Right cardiac atrium (tissue), 5 donors: ENCODE measurements around the gene ZNF684. TPM values are rescaled to one million over a fixed set of nuclear protein-coding genes. Genes with fewer than 3 reads are reported as not detected.
"Not testable (repeated sequence)": the region's sequence is repeated elsewhere in the genome, so short reads cannot be mapped to it uniquely, and the experiment has no call there.

Experiments
- ATAC-seq, 2 donors: fragments of 200-7000 bp; cut with Tn5 transposase; one replicate each; pipeline versions ENCODE4 v1.8.0 to v1.9.1; 2020; ENCODE audit warnings: moderate library complexity in 2 of 2, mild to moderate bottlenecking in 1 of 2
- DNase-seq, 3 donors: peaks; one replicate each; pipeline ENCODE4 v3.0.0-alpha.2; 2020
- H3K27ac ChIP-seq: one replicate; pipeline ENCODE4 v1.5.1; 2013; ENCODE audit warnings: mild to moderate bottlenecking, low read length, control low read depth, moderate library complexity
- H3K27me3 ChIP-seq: one replicate; pipeline ENCODE4 v1.6.1; 2013; ENCODE audit not compliant: control insufficient read depth, insufficient read depth
- H3K4me1 ChIP-seq: one replicate; pipeline ENCODE4 v1.6.1; 2013; ENCODE audit warnings: low read length; ENCODE audit not compliant: control insufficient read depth, insufficient read depth
- H3K4me3 ChIP-seq: one replicate; pipeline ENCODE4 v1.5.1; 2013; ENCODE audit warnings: low read length, control low read depth
- H3K9me3 ChIP-seq: one replicate; pipeline ENCODE4 v1.6.1; 2013; ENCODE audit warnings: low read length; ENCODE audit not compliant: control insufficient read depth
- WGBS: extraction: QIAGEN DNeasy Blood & Tissue Kit; methylation state at CpG from one replicate; pipeline ENCODE4 v1.1.7; 2013; 5-methylcytosine and 5-hydroxymethylcytosine counted together
- intact Hi-C, 4 donors: fragments of 100-400 bp; cut with DNase I; formaldehyde crosslinking; loops; one replicate each; pipeline versions ENCODE4 v1.11.0 to v1.14.0; 2022 to 2023
- polyA plus RNA-seq: library from polyadenylated mRNA; stranded (reverse); fragments of 200-250 nt; gene quantifications from one replicate; pipeline ENCODE4 v1.2.3, GENCODE V29; 2013
- total RNA-seq, 4 donors: library from RNA; stranded (reverse); fragmentation: NEBNext Ultra II Directional; extraction: Animal tissue kit (Norgen Biotek cat#: 25700); gene quantifications; one replicate each; pipeline ENCODE4 v1.2.1, GENCODE V29; 2021
- donor health status: healthy with polysubstance abuse.
- donor health status: DM: no; HTN: yes; CAD: no.
- donor health status: DM: no; HTN: no; CAD: no.
- donor health status: DM: no; HTN: yes; CAD: no; lungs with severe emphysema.
- donor health status: DM: yes; HTN: yes; CAD: no.

ZNF684 gene
- total and polyA plus RNA-seq, 5 donors, result 6.0 to 8.8 (median 7.2) TPM

- WGBS, result 67% methylated on average over 3 of the region's 3 CpGs
- DNase-seq, H3K9me3 ChIP-seq, H3K27ac ChIP-seq, H3K4me1 ChIP-seq, H3K27me3 ChIP-seq, H3K4me3 ChIP-seq, intact Hi-C loops, ATAC-seq: not testable (repeated sequence)
These were observed 43.4 kb downstream of the ZNF684 start for GRCh38 chr1:40574805-40575204.

- no peaks in the 10 kb centered on the region for H3K27me3 ChIP-seq
- ATAC-seq, result no peak
- no peak for DNase-seq
- no peak overlapping the region for H3K4me3 ChIP-seq
- no peaks in the 10 kb centered on the region for H3K9me3 ChIP-seq
- intact Hi-C loops, result no loop called here
- no peaks in the 10 kb centered on the region for H3K4me1 ChIP-seq
- H3K27ac ChIP-seq, result no peak overlapping the region
These were observed 43.9 kb downstream of the ZNF684 start for GRCh38 chr1:40575336-40575735.

GRCh38 chr1:40582116-40582515, 50.7 kb downstream of the ZNF684 start:
- 87% methylated on average over 2 of the region's 2 CpGs for WGBS
- no peaks in the 10 kb centered on the region for H3K4me1 ChIP-seq
- ATAC-seq (no peak), DNase-seq (no peak)
- no peak overlapping the region for H3K27ac ChIP-seq
- H3K27me3 ChIP-seq, result no peaks in the 10 kb centered on the region
- intact Hi-C loops, result no loop called here
- H3K4me3 ChIP-seq, result no peak overlapping the region
- H3K9me3 ChIP-seq, result no peaks in the 10 kb centered on the region

- no peak for ATAC-seq
- 68% methylated on average over 6 of the region's 6 CpGs for WGBS
- intact Hi-C loops, result no loop called here
These were observed 52.5 kb downstream of the ZNF684 start for GRCh38 chr1:40583980-40584379.

GRCh38 chr1:40588586-40588985, 57.1 kb downstream of the ZNF684 start:
- intact Hi-C loops, result no loop called here
- Histone ChIP-seq H3K4me3 (no peak overlapping the region), H3K9me3 (no peaks in the 10 kb centered on the region), H3K4me1 (no peaks in the 10 kb centered on the region), H3K27me3 (no peaks in the 10 kb centered on the region), H3K27ac (no peak overlapping the region)
- no peak for DNase-seq
- ATAC-seq, result no peak
- 70% methylated on average over 2 of the region's 2 CpGs for WGBS

More at GRCh38 chr1:40583980-40584379, 52.5 kb downstream of the ZNF684 start:
- Histone ChIP-seq H3K27ac (no peak overlapping the region), H3K4me3 (no peak overlapping the region), H3K27me3 (no peaks in the 10 kb centered on the region), H3K9me3 (no peaks in the 10 kb centered on the region), H3K4me1 (no peaks in the 10 kb centered on the region)
- DNase-seq, result no peak

- Histone ChIP-seq H3K9me3 (no peaks in the 10 kb centered on the region), H3K4me1 (no peaks in the 10 kb centered on the region), H3K27ac (no peak overlapping the region), H3K27me3 (no peaks in the 10 kb centered on the region), H3K4me3 (no peak overlapping the region)
- ATAC-seq (peak; percentile 50 to 70), DNase-seq (no peak)
- 35% methylated on average over 6 of the region's 6 CpGs for WGBS
- intact Hi-C loops, result loop anchor here in 1 of 4 donors (10.0 kb wide), 1 partner anchor 363 kb away; no protein-coding TSS in a partner anchor
These were observed 60.8 kb downstream of the ZNF684 start for GRCh38 chr1:40592107-40592803.

- no peak for DNase-seq
- no peak for ATAC-seq
- Histone ChIP-seq H3K4me3 (no peak overlapping the region), H3K27ac (no peak overlapping the region), H3K9me3 (no peaks in the 10 kb centered on the region), H3K27me3 (no peaks in the 10 kb centered on the region), H3K4me1 (no peaks in the 10 kb centered on the region)
- intact Hi-C loops, result loop anchor here in 1 of 4 donors (10.0 kb wide), 1 partner anchor 361 kb away; no protein-coding TSS in a partner anchor
- WGBS, result 37% methylated on average over 8 of the region's 8 CpGs
These were observed 62.2 kb downstream of the ZNF684 start for GRCh38 chr1:40593449-40594186.

GRCh38 chr1:40594187-40594531, 62.7 kb downstream of the ZNF684 start:
- intact Hi-C loops, result loop anchor here in 1 of 4 donors (10.0 kb wide), 1 partner anchor 361 kb away; no protein-coding TSS in a partner anchor
- DNase-seq, result no peak
- Histone ChIP-seq H3K27me3 (no peaks in the 10 kb centered on the region), H3K9me3 (no peaks in the 10 kb centered on the region), H3K27ac (no peak overlapping the region), H3K4me1 (no peaks in the 10 kb centered on the region), H3K4me3 (no peak overlapping the region)
- 55% methylated on average over 3 of the region's 3 CpGs for WGBS
- ATAC-seq, result no peak

- no peaks in the 10 kb centered on the region for H3K9me3 ChIP-seq
- intact Hi-C loops, result loop anchor here in 1 of 4 donors (10.0 kb wide), 1 partner anchor 359 kb away; no protein-coding TSS in a partner anchor
- no peaks in the 10 kb centered on the region for H3K4me1 ChIP-seq
- 76% methylated on average over 7 of the region's 7 CpGs for WGBS
- H3K27ac ChIP-seq, result no peak overlapping the region
- no peak overlapping the region for H3K4me3 ChIP-seq
- DNase-seq (no peak), ATAC-seq (no peak)
- no peaks in the 10 kb centered on the region for H3K27me3 ChIP-seq
These were observed 64.2 kb downstream of the ZNF684 start for GRCh38 chr1:40595623-40596022.
